Measurements from ENCODE around the gene LRRC27.

Gene LRRC27

GRCh38 chr10:132404911-132405462 is 73.0 kb downstream of the LRRC27 start:
- no peak for DNase-seq

- DNase-seq, result no peak
Observed at GRCh38 chr10:132405463-132405991, 73.5 kb downstream of the LRRC27 start.

GRCh38 chr10:132406181-132406580 is 74.2 kb downstream of the LRRC27 start:
- DNase-seq, result no peak

GRCh38 chr10:132406750-132407149 is 74.8 kb downstream of the LRRC27 start:
- no peak for DNase-seq

- DNase-seq, result no peak
Observed at GRCh38 chr10:132407243-132407746, 75.3 kb downstream of the LRRC27 start.

DNA sequence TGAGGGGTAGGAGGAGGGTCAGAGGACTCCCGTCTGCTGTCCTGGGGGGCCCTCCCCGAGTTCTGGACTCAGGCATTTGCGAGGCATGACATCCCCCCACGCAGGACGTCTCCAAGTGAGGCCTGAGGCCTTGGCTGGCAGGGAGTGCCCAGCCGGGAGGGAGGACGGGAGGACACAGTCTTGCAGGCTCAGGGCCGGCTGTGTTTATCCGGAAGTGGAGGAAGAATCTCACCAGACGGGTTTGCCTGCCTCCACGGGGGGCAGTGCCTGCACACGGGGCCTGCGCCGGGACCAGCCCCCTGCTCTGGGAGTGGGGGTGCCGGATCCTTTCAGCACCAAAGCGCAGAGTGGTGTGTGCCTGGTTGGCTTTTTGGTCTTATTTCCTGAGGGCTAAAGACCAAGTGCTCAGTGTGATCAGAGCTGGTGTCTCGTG is 75.9 kb downstream of the LRRC27 start:
- DNase-seq, result no peak

DNA sequence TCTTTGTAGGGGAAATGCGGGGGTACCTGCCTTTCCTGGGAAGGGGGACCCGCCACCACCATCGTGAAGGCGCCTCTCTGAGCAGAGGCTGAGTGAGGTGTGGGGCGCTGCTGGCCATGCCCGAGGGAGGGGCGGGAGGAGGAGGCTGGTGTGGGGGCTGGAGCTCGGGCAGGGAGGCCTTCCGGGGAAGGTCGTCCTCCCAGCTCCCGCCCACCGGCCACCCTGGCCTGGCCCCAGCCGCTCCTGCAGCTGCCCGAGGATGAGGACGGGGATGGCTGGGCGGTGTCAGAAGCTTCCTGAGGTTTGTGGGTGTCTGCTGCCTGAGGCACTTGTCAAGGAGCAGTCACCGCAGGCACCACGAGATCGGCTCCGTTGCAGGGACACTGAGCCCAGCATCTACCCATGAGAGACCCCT is 76.4 kb downstream of the LRRC27 start:
- no peak for DNase-seq

- DNase-seq, result no peak
Observed at GRCh38 chr10:132408823-132409666, 77.1 kb downstream of the LRRC27 start.

DNA sequence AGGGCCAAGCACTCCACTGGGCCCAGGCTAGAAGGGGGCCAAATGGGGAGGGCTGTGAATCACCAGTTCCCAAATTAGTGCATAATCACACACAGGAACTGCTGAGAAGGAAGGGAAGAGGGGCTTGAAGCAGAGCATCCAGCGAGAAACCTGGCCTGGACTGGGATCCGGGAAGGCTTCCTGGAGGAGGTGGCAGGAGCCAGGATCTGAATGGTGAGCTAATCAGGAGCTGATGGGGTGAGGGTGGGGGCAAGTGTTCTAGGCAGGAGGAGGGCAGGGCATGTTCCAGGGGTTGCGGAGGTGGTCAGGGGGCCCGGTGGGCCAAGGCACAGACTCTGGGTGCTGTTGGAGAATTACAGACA is 77.7 kb downstream of the LRRC27 start:
- DNase-seq, result no peak

GRCh38 chr10:132410056-132410778 is 78.2 kb downstream of the LRRC27 start:
- no peak for DNase-seq

GRCh38 chr10:132410779-132411532 is 79.0 kb downstream of the LRRC27 start:
- DNase-seq, result no peak

DNA sequence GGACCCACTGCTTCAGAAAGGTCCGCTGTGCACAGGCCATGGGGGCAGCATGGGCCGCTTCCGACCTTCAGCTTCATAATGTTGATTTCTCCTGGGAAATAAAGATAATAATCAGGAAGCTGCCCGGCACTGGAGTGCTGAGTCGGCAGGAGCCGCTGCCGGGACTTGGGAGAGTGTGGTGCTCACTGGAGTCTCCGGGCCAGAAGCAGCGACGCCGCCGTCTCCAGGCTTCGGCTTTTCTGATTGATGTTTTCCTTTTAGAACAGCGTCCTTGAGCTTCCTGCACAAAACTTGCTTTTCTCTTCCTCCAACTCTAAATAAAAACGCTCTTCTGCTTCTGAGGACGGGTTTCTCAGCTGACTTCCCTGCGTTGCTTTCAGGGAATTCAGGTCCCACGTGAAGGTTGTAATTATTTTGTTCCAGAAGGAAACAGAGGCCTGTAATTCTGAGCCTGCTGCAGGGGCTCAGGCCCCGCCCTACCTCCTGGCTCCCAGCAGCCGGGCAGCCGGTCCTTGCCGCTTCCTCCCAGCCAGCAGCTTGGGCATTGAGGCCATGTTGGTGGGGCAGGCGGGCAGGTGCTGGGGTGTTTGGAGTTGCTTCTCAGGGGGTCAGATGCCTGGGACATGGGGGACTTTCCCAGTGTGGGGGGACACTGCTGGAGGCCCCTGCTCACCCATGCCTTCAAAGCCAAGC is 79.7 kb downstream of the LRRC27 start:
- DNase-seq, result no peak

GRCh38 chr10:132412316-132413192 is 80.6 kb downstream of the LRRC27 start:
- no peak for DNase-seq

GRCh38 chr10:132413226-132414205 is 81.5 kb downstream of the LRRC27 start:
- no peak for DNase-seq

DNA sequence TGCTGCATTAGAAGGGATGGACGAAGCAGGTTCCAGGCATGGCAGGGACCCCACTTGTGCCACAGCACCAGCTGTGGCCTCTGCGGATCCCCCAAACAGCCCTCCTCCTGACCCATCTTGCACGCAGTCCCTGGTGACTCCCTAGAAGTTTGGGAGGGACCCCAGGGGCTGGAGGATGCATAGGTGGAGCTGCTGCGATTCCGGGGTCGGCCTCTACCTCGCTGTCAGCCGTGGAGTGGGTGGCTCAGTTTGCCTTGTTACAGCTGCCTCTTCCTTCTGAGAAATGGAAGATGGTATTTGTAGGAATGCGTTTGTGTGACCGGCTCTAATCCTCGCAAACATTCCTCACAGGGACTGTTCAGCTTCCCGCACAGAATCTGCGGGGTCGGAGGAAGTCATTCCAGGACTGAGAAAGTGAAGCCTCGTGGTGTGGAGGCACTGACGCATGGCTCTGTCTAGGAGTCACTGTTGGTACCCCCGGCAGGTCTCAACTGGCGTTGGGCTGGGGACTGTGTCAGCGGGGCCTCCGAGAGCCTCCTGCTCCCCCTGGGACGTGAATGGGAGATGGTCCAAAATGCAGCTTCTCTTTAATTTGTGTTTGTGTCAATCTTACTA is 82.5 kb downstream of the LRRC27 start:
- no peak for DNase-seq

GRCh38 chr10:132415255-132415654 is 83.3 kb downstream of the LRRC27 start:
- no peak for DNase-seq

- DNase-seq, result no peak
Observed at GRCh38 chr10:132415956-132416355, 84.0 kb downstream of the LRRC27 start.

DNA sequence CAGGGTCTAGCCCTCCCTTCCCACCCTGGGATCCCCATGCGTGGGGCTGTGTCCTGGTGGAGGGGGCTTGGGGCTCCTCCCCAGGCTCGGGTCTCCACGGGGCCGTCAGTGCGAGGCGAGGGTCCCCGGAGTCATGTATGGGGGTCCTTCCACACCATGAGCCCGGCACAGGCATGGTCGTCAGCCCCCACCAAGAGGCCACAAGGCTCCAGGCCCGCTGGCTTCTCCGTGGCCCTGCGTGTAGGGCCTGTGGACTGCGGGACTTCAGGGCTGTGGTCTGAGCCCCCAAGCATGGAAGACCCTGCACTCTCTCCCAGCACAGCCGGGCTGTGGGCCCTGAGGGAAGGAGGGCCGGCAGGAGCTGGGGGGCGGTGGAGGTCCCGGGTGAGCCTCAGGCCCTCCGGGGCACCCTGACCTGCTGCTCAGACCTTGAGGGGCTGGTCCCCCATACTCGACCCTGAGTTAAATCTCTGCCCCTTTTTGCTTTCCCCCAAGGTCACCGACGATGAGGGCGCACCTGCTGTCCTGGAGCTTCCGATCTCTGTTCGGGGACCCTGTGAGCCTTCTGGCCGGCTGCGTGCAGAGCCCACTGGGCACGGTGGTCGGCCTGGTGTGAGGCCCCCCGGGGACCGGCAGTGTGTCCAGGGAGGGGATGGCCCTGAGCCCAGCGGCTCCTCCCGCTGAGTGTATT is 84.7 kb downstream of the LRRC27 start:
- no peak for DNase-seq

Measured in NCI-H226 (cell line).